NCI-H748 (cell line): ENCODE data around the gene SPATS2L.
A peak's percentile ranks its signal among the peaks of the same experiment; 100 is the strongest.

Experiments
- DNase-seq: peaks from one replicate; lab custom pipeline; 2025; ENCODE audit not compliant: unreplicated experiment; lab: John Stamatoyannopoulos, UW

Gene SPATS2L

GRCh38 chr2:200461846-200462710, 155.6 kb downstream of the SPATS2L start:
- DNase-seq: no peak

DNA sequence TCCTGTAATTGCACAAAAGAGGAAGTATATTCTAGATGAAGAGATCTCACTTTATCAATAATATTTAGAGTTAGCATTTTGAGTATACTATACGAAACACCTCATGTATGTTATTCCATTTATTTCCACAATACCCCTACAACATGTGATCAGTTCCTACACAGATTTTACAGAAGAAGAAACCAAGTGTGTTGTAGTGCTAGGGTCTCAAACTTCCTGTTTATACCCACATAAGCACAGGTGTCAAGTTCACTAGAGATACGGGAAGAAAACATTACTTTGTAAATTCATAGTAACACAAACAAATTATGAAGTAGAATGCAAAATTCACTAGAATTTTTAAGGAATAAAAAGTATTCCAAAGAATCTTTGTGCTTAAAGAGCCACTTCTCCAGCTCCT, 157.0 kb downstream of the SPATS2L start:
- no peak for DNase-seq

DNA sequence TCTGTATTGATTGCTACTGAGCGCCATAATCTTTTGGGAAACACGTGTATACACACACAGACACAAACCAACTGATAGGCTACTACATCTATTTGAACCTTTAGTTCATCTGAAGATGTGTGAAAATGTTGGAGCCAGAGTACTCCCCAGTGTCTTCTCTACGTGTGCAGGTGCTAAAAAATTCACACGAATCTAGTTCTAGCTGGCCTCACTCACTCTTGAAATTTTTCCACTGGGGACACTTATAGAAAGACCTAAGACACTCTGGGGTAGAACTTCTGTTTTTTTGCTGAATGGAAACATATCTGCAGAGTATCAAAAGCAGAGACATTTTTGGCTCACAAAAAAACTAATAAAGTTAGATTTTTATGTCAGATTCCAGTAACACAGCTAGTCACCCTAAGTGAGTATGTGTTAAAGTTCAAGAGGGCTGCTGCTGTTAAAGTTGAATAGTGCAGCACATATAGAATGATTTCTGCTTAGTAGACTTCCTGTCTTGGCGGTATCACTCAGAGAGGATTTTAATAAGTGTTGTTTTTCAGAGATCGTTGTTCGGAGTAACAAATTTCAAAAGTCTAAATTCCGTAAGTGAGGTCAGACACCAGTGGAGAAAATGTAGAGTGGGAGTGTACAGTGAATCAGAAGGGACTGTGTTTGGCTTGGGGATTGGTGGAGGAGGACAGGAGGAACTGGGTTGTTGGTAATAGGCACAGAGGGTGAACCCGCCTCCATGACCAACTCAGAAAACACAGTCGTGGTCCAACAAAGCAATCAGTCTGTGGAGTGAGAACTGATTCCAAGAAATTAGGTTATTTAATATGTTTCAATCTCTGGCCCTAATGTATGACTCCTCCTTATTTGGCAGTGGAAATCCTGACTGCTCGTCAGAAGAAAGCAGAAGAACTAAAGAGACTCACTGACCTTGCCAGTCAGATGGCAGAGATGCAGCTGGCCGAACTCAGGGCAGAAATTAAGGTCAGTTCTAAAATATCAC, 160.2 kb downstream of the SPATS2L start:
- no peak for DNase-seq

GRCh38 chr2:200467806-200468681, 161.6 kb downstream of the SPATS2L start:
- DNase-seq: no peak

GRCh38 chr2:200469708-200470211, 163.3 kb downstream of the SPATS2L start:
- no peak for DNase-seq

DNA sequence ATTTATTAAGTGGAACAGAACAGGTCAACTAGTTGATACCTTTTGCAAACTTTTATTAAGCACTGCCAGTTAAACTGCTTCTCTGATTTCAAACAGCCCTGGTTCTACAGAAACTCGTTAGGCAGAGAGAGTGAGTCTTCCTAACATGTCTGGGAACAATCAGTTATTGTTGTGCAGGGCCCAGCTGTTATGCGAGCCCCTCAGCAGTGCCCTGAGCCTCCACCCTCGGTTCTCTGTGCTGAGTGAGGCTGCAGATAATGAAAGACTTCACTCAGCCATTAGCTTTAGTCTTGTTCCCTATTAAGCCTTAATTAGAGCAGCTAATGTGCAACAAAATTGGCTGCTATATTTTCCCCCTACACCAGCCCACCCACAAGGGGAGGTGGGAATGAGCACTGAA, 163.7 kb downstream of the SPATS2L start:
- peak; percentile 35 for DNase-seq

- peak; percentile 82 for DNase-seq
Measured at GRCh38 chr2:200471324-200471848, 164.9 kb downstream of the SPATS2L start.

DNA sequence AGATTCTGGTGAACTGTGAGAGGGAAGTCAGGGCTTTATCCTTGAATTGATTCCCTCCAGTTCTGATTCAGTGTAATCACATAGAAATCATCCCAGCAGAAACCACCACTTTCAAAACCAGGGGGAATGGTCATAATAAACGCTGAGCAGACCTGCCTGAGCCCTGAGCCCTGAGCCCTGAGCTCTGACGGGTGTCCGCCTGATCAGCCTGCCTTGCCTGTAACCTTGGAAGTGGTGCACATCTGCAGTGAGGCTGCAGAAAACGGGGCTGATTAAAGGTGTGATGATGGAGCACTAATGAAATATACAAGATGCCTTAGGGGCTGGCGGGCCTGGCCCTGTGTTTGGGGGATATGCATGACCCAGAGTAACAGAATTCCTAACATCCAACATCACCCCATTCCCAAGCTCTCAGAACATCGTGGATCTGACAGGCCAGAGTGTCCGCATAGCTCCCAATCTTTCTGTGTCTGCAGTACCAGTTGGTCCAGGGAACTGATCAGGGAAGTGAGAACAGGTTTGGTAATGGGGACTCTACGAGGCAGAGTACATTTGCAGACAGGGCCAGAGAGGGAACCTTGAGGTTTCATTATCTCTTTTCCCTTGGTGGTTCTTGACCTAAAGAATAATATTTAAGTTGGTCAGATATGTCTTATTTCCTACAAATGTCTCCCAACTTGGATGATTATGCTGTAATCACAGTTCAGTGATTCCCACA, 165.6 kb downstream of the SPATS2L start:
- no peak for DNase-seq

DNA sequence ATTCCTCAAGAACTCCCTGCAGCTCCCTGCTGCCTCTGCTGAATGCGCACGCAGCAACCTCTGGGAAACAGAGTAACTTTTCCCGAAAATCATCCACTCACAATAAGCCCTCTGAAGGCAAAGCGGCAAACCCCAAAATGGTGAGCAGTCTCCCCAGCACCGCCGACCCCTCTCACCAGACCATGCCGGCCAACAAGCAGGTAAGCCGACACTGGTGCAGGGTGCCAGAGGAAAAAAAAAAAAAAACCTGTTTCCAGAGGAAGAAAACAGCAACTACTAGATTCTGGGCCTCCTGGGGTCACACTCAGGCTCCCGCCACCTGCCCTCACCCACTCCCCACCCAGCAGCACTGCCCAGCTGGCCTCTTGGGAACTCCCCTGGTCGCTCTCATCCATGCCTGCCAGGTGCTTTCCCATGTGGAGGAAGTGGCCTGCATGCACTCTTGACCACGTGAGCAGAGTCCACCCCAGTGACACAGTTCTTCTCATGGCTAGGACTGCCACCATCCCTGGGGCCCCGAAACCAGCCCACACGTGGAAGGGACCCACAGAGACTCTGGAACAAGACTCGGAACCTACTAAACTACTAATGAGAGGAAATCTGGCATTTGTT, 166.5 kb downstream of the SPATS2L start:
- DNase-seq: no peak

DNA sequence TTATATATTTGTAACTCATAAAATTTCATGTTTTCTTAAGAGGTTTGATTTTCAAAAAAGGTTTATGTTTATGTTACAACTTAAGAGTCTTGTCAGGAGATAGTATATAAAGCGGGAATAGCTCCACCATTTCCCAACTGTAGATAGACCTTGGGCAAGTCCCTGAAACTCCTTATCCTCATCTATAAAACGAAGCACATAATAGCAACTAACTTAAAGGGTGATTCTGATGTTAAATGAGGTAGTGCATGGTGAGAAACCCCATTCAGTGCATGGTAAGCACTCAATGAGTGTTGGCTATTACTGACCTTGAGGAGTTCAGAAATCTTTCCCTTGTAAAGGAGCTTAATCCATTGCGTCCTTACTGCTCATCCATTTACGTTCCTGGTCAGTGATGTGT, 169.3 kb downstream of the SPATS2L start:
- no peak for DNase-seq

DNA sequence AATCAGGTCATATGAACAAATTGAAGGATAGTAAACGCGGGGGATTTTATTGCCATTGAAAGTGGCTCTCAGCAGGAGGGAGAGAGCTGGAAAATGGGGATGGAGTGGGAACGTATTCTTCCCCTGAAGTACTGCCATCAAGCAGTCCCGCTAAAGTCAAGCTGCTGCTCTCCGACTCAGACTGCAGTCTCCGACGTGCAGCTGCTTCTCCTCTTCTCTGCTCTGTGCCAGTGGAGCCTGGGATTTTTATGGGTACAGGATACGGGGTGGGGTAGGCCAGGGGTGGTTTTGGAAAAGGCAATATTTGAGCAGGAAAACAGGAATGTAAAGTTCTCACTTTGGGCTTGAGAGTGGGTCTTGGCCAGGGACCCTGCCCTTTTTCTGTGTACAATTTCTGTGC, 170.3 kb downstream of the SPATS2L start:
- DNase-seq: peak; percentile 43

GRCh38 chr2:200477667-200478131, 171.2 kb downstream of the SPATS2L start:
- no peak for DNase-seq

DNA sequence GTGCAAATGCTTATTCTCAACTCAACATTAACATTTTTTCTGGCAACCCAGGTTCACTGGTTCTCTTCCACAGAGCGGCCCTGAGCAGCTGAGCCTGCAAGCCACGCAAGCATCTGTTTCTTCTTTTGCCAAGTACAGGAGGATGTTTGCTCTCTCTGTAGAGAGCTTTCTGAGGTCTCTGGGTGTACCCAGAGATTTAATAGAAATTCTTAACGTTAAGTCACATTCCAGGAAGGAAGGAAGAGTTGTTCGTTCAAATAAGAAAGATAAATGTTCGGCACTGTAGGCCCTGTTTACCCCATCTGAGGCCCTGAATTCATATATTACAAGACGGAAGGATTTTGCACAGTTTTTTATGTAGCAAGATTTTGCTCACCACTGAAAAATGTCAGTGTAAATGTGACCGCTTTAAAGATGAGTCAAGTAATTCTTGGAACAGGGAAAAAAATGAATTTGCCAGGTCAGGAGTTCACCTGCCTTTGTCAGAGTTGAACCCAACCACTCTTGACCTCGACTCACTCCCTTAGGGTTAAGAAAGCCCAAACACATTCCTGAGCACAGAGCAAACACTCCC, 173.3 kb downstream of the SPATS2L start:
- DNase-seq: no peak

- no peak for DNase-seq
Measured at GRCh38 chr2:200482194-200482593, 175.7 kb downstream of the SPATS2L start.

DNA sequence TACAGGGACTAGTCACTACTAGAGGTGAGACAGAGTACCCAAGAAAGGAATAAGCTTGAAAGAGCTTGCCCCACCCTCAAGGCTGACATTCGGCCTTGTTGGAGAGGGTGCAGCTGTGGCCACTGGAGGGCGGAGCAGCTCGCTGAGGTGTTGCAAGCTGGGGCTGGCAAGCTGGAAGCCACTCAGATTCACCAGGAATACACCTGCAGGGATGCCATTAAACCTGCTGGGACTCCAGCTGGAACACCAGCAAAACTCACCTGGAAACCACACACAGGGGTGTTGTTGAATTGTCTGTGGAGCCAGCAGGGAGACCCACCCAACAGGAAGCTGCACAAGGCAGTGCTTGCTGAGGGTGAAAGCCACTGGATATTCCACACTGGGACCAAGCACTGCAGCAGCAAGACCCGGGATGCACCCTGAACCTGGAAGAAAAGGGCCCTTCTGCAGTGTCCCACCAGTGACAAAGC, 177.3 kb downstream of the SPATS2L start:
- peak; percentile 75 for DNase-seq

DNA sequence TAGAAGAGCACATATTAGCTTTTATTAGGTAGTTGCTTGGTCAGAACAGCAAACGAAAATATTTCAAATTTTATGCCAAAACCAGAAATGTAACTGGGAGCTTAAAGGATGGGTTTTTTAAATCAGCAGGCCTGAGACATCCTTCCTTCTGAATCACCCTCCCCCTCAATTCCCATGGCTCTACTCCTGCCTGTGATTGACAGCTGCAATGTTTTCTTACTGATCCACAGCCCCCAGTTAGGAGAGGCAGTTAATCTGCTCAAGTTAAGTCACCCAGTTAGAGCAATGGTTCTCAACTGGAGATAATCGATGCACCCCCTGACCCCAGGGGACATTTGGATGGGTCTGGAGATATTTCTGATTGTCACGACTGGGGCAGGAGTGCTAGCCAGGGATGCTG, 178.4 kb downstream of the SPATS2L start:
- DNase-seq: no peak

GRCh38 chr2:200486529-200486928, 180.0 kb downstream of the SPATS2L start:
- no peak for DNase-seq

DNA sequence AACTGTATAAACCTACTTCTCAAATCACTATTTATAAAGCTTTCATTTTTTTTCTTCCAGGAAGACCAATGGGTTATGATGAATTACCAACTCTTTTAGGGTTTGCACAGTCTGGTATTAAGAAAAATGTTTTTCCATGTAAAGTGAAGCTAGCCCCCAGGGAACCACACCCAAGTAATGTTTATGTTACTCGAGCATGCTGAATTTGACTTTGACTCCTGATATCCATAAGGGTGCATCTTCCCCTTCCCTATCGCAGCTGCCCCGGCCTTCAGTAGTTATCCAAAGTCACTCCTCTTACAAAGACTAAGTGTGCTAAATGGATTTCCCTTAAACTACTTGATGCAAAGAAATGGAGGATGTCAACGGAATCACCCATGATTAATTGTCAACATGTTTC, 181.7 kb downstream of the SPATS2L start:
- DNase-seq: no peak

DNA sequence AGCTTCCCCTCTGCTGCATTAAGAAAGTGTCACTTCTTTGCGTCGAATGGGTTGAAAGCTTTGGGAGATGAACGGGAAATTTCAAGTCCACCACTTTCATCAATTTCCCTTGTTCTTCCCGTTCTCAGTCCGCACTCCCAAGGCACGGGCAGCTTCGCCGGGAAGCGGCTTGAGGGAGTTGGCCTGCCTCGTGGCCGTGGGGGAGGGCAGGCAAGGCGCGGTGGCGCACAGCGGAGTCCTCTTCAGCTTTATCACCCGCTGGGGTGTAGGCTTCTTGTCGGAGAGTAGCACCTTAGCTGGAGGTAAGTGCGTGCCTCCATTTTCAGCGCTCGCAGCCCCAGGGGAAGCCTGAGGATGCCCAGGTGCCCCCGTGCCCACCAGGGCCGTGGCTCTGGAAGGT, 183.5 kb downstream of the SPATS2L start:
- DNase-seq: no peak
